PFSK-1 (cell line): ENCODE data around the gene CEP72.

Experiments
- FOXP2 ChIP-seq: optimal IDR thresholded peaks from 2 replicates; pipeline ENCODE3; 2011; ENCODE audit warnings: borderline replicate concordance, control low read depth, inconsistent platforms; ENCODE audit not compliant: insufficient read depth; ENCODE audit errors: extremely low read length, extremely low read depth
- SIN3A ChIP-seq: IDR thresholded peaks from 2 replicates; pipeline ENCODE4 v1.6.1; 2012; ENCODE audit warnings: mild to moderate bottlenecking, low read length, moderate library complexity, borderline replicate concordance; ENCODE audit not compliant: insufficient read depth
- TF ChIP-seq, protein P1 (sequence below), 2 experiments: IDR thresholded peaks; 2 replicates each; pipeline versions ENCODE4 v1.6.1 to v1.8.0; 2011 to 2012; ENCODE audit warnings: low read depth in 2 of 2, low read length in 2 of 2, control low read depth in 1 of 2, inconsistent platforms in 1 of 2, mild to moderate bottlenecking in 1 of 2, moderate library complexity in 1 of 2; ENCODE audit not compliant: insufficient read depth in 1 of 2

DNA sequence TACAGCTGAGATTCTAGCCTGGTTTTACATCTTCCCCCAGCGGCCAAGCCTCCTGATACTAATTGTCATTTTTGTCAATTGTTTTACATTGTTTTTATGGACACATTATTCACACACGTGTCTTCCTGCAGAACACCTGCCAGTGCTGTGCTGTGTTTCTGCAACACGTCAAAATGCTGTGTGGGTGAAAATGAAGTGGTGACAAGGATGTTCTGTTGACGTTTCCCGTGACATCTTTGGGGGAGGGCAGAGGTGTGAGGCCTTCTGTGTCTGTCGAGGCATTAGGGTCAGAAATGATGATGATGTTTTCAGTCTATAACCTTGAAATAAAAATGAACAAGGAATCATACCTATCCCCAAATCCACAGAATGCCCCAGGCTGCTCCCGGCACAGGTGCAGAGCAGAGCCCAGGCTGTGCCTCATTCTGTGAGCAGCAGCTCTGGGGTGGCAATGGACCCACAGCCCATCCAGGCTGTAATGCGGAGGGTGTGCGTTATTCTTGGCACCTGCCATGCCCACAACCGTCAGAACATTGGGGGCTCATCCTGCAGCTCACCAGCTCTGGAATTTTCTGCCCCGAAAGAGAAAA lies 23.6 kb upstream of the CEP72 start:
- TF ChIP-seq, protein P1, sequence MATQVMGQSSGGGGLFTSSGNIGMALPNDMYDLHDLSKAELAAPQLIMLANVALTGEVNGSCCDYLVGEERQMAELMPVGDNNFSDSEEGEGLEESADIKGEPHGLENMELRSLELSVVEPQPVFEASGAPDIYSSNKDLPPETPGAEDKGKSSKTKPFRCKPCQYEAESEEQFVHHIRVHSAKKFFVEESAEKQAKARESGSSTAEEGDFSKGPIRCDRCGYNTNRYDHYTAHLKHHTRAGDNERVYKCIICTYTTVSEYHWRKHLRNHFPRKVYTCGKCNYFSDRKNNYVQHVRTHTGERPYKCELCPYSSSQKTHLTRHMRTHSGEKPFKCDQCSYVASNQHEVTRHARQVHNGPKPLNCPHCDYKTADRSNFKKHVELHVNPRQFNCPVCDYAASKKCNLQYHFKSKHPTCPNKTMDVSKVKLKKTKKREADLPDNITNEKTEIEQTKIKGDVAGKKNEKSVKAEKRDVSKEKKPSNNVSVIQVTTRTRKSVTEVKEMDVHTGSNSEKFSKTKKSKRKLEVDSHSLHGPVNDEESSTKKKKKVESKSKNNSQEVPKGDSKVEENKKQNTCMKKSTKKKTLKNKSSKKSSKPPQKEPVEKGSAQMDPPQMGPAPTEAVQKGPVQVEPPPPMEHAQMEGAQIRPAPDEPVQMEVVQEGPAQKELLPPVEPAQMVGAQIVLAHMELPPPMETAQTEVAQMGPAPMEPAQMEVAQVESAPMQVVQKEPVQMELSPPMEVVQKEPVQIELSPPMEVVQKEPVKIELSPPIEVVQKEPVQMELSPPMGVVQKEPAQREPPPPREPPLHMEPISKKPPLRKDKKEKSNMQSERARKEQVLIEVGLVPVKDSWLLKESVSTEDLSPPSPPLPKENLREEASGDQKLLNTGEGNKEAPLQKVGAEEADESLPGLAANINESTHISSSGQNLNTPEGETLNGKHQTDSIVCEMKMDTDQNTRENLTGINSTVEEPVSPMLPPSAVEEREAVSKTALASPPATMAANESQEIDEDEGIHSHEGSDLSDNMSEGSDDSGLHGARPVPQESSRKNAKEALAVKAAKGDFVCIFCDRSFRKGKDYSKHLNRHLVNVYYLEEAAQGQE (IDR thresholded peaks at IDR 0.05; ENCODE audit: insufficient read depth in 1 of 2, low read depth in 2 of 2, low read length in 2 of 2): no peak
- no peak for TF ChIP-seq SIN3A
- no peak for TF ChIP-seq FOXP2
